Activated CD4-positive, alpha-beta memory T cell treated with anti-CD3 and anti-CD28 coated beads for 36 hours (primary cell): Measurements from ENCODE around the gene CTNNBL1. TPM values are rescaled to one million over a fixed set of nuclear protein-coding genes. Genes with fewer than 3 reads are reported as not detected.

Source experiments
- CTCF ChIA-PET: fragments of 350-600 bp; sonication (Branson Sonifier 250); formaldehyde crosslinking; loops from one replicate; lab custom pipeline; 2021; ENCODE audit warnings: antibody characterized with exemption, inconsistent platforms; lab: Charles Lee
- POLR2A ChIA-PET: fragments of 350-600 bp; sonication (Branson Sonifier 250); formaldehyde crosslinking; loops from one replicate; lab custom pipeline; 2021; ENCODE audit warnings: antibody characterized with exemption; lab: Charles Lee
- DNase-seq: peaks from one replicate; pipeline ENCODE4 v3.0.0-alpha.2; 2020
- H3K27ac Mint-ChIP-seq: one replicate; pipeline ENCODE4 v1.8.0; 2021; ENCODE audit warnings: mixed read lengths
- H3K27me3 Mint-ChIP-seq: one replicate; pipeline ENCODE4 v1.8.0; 2021; ENCODE audit warnings: mixed read lengths
- H3K36me3 Mint-ChIP-seq: one replicate; pipeline ENCODE4 v1.8.0; 2021; ENCODE audit warnings: mixed read lengths
- H3K4me1 Mint-ChIP-seq: one replicate; pipeline ENCODE4 v1.8.0; 2021; ENCODE audit warnings: low read depth, mixed read lengths
- H3K4me3 Mint-ChIP-seq: one replicate; pipeline ENCODE4 v1.8.0; 2021; ENCODE audit warnings: mild to moderate bottlenecking, mixed read lengths
- H3K9me3 Mint-ChIP-seq: one replicate; pipeline ENCODE4 v1.8.0; 2021; ENCODE audit warnings: mixed read lengths
- intact Hi-C: fragments of 100-400 bp; cut with micrococcal nuclease; formaldehyde crosslinking; loops from one replicate; pipeline ENCODE4 v1.15.1; 2023
- total RNA-seq, 2 experiments: library from RNA; stranded (reverse); gene quantifications; one replicate each; pipeline ENCODE4 v1.2.3, GENCODE V29; 2021

Gene CTNNBL1
- total RNA-seq, 2 experiments from 2014 or later = 72.5 to 76.5 TPM

DNA sequence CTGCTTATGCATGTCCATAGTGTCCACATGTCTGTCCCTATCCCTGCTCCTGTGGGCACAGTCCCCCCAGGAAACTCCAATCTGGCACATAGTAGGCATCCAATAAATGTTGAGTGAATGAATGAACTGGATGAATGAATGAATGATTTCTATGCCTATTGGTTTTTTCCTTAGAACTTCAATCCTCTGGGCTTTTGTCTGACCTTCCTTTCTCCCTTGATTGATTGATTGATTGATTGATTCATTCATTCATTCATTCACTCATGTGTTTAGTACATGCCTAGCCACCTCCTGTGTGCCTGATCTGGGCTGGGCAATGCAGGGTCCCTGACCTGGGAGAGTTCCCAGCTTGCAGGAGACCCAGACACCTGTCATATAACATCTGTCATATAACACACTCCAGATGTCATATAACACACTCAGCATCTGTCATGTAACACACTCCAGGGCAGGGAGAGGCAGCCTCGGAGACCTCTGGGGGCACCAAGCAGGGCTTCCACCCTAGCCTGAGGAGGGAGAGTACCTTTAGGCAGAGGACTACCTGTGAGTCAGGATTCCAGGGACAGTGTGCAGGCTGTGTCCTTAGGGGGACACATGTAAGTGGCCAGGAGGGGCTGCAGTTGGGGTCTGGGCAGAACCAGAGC is 227.0 kb downstream of the CTNNBL1 start:
- CTCF ChIA-PET = no interaction called here
- Mint-ChIP-seq H3K27me3 (peaks cover 37% of the 10 kb centered on the region), H3K9me3 (no peaks in the 10 kb centered on the region), H3K4me3 (no peak overlapping the region), H3K27ac (no peak overlapping the region), H3K36me3 (no peaks in the 10 kb centered on the region), H3K4me1 (peaks cover 19% of the 10 kb centered on the region)
- intact Hi-C loops = loop anchor here (5.0 to 10.0 kb wide), 2 partner anchors 86 to 134 kb away; no protein-coding TSS in a partner anchor
- no peak for DNase-seq
- POLR2A ChIA-PET = no interaction called here

DNA sequence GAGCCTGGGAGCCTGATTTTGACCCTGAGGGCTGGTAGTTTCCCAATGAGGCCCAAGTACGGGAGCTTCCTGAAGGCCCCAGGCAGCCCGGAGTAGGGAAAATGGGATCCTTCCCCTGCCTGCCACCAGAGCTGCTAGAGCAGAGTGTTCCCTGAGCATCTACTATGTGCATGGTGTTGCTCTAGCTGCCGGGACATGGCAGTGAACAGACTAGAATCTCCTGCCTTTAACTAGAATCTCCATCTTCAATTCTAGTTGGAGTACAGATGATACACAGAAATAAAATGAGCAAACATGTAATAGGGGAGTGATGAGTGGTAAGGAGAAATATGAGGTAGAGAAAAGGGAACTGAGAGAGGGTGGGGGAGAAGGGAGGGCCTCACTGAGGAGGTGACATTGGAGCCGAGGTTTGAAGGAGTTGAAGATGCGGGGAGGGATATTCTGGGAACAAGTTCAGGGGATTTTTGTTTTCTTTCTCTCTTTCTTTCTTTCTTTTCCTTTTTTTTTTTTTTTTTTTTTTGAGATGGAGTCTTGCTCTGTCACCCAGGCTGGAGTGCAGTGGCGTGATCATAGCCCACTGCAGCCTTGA is 227.6 kb downstream of the CTNNBL1 start:
- no peak overlapping the region for H3K27ac Mint-ChIP-seq
- POLR2A ChIA-PET = no interaction called here
- no peaks in the 10 kb centered on the region for H3K9me3 Mint-ChIP-seq
- peaks cover 19% of the 10 kb centered on the region for H3K4me1 Mint-ChIP-seq
- no peak overlapping the region for H3K4me3 Mint-ChIP-seq
- CTCF ChIA-PET = no interaction called here
- H3K36me3 Mint-ChIP-seq = no peaks in the 10 kb centered on the region
- intact Hi-C loops = loop anchor here (5.0 to 10.0 kb wide), 2 partner anchors 86 to 133 kb away; no protein-coding TSS in a partner anchor
- DNase-seq = no peak
- peaks cover 32% of the 10 kb centered on the region for H3K27me3 Mint-ChIP-seq

Other genes with a start within 250 kb of the CTNNBL1 start
- gene NNAT, start 172.8 kb upstream of the CTNNBL1 start, total RNA-seq = under 1 TPM in 1 of 2 experiments, not detected in 1; 0.48 TPM
- gene BLCAP, start 166.2 kb upstream of the CTNNBL1 start, total RNA-seq = 10 to 100 TPM; 16.0 to 16.4 TPM
- gene VSTM2L, start 209.1 kb downstream of the CTNNBL1 start, total RNA-seq = not detected